G401 (cell line): ENCODE data around the gene MAN2C1. TPM values are rescaled to one million over a fixed set of nuclear protein-coding genes. Genes with fewer than 3 reads are reported as not detected.
"Not testable (repeated sequence)": the region's sequence is repeated elsewhere in the genome, so short reads cannot be mapped to it uniquely, and the experiment has no call there.

Source experiments
- DNase-seq: peaks from one replicate; pipeline ENCODE4 v3.0.0-alpha.2; 2015; ENCODE audit warnings: low spot score
- in situ Hi-C: cut with HindIII; loops from 2 replicates; pipeline ENCODE4 v1.10.0; 2016; ENCODE audit warnings: low sequenced_read_pairs, mixed read lengths
- total RNA-seq: library from RNA; depleted of rRNA; stranded (reverse); fragments of >200 nt; shearing (Covaris generic); gene quantifications from 2 replicates; pipeline ENCODE4 v1.2.3, GENCODE V29; 2014

The MAN2C1 gene
- total RNA-seq, 1 experiment from 2014 or later, result 59.1 TPM

- DNase-seq, result no peak
- in situ Hi-C loops, result no loop called here
Observed at GRCh38 chr15:75361989-75362641, 6.3 kb downstream of the MAN2C1 start.

- no peak for DNase-seq
- in situ Hi-C loops, result no loop called here
Observed at GRCh38 chr15:75361361-75361988, 6.9 kb downstream of the MAN2C1 start.

- DNase-seq, result no peak
- in situ Hi-C loops, result no loop called here
Observed at GRCh38 chr15:75360856-75361255, 7.6 kb downstream of the MAN2C1 start.

DNA sequence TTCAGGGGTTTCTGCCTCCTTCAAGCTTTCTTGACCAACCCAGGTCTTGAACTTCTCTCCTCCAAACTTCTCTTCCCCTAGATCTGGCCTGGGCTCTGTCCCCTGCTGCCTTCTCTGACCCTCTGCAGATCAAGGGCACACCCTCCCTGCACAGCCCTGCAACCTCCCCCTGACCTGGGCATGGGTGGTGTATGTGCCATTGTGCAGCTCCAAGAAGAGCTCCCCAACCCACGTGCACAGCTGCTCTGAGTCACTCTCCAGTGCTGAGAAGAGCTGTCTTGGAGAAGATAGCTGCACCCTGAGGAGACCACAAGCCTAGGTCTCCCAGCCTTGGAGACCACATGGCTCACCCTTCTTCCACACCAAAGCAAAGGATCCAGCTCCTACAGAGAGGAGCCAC is 8.0 kb downstream of the MAN2C1 start:
- in situ Hi-C loops, result no loop called here

DNA sequence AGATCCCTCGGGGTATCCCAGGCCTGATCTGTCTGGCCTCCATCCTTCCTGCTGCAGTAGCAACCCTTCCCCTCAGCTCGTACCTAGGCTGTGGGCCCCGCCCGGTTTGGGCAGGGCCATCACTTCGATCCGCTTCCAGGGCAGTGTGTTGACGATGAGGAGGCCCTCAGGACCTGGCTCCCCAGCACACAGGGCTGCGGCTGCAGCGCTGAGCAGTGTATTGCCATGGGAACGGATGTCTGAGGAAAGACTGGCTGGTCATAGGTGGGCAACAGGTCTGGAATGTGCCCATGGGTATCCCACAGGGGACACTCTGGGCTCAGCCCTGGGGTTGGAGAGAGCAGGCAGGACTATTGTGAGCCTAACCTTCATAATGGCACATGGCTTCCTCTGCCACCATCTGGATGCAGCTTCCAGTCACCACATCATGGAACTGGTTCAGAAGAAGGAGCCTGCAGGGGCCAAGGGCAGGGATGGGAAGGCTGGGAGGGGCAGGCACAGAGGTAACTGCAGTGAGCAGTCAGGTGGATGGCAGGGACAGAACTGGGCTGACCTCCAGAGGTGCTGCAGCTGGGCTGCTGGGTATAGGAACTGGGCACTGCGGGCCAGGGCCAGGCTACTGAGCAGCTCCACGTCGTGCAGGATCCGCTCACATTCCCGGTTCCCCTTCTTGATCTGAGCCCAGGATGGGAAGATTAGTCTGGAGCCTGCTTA is 8.7 kb downstream of the MAN2C1 start:
- in situ Hi-C loops, result no loop called here

More for the DNA sequence above, 8.0 kb downstream of the MAN2C1 start:
- DNase-seq, result no peak

GRCh38 chr15:75358771-75359536 is 9.5 kb downstream of the MAN2C1 start:
- in situ Hi-C loops, result no loop called here
- DNase-seq, result no peak

More for the DNA sequence above, 8.7 kb downstream of the MAN2C1 start:
- no peak for DNase-seq

GRCh38 chr15:75357976-75358673 is 10.3 kb downstream of the MAN2C1 start:
- DNase-seq, result no peak
- in situ Hi-C loops, result no loop called here

DNA sequence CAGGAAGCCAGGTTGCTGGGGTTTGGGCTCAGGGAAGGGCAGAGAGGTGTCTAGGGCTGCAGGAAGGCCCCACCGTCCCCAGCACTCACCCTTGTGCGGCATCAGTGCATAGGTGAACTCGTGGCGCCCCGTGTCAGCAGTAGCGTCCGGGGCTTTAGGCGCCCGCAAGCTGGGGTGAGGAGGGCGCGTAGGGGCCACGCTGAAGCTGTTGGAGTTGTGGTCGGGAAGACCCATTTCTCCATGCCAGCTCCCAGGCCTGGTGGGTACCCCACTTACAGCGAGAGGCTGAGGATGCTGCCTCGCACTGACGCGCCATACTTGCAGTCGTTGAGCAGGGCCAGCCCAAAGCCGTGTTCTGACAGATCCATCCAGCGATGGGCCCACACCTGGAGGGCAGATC is 11.9 kb downstream of the MAN2C1 start:
- DNase-seq, result no peak
- in situ Hi-C loops, result no loop called here

GRCh38 chr15:75356006-75356405 is 12.4 kb downstream of the MAN2C1 start:
- no peak for DNase-seq
- in situ Hi-C loops, result no loop called here

DNA sequence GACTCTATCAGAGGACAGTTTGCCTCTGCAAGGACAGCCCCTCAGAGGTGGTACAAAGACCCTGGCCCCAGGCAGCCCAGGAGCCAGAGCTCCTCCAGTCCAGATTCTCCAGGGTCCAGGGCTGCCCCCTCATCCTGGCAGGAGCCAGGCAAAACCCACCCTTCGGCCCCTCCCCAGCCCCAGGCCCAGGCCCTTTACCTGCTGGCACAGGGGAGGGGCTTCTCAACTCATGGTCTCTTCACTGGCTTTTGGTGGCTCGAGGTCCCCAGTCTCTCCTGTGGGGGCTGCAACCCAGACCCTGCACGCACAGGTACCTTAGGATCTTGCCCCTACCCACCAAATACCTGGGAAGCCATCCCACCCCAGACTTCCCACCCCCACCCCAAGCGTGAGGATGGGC is 13.0 kb downstream of the MAN2C1 start:
- in situ Hi-C loops, result no loop called here
- no peak for DNase-seq

- in situ Hi-C loops, result no loop called here
- no peak for DNase-seq
Observed at GRCh38 chr15:75354454-75354853, 14.0 kb downstream of the MAN2C1 start.

- no peak for DNase-seq
- in situ Hi-C loops, result no loop called here
Observed at GRCh38 chr15:75353604-75354003, 14.8 kb downstream of the MAN2C1 start.

DNA sequence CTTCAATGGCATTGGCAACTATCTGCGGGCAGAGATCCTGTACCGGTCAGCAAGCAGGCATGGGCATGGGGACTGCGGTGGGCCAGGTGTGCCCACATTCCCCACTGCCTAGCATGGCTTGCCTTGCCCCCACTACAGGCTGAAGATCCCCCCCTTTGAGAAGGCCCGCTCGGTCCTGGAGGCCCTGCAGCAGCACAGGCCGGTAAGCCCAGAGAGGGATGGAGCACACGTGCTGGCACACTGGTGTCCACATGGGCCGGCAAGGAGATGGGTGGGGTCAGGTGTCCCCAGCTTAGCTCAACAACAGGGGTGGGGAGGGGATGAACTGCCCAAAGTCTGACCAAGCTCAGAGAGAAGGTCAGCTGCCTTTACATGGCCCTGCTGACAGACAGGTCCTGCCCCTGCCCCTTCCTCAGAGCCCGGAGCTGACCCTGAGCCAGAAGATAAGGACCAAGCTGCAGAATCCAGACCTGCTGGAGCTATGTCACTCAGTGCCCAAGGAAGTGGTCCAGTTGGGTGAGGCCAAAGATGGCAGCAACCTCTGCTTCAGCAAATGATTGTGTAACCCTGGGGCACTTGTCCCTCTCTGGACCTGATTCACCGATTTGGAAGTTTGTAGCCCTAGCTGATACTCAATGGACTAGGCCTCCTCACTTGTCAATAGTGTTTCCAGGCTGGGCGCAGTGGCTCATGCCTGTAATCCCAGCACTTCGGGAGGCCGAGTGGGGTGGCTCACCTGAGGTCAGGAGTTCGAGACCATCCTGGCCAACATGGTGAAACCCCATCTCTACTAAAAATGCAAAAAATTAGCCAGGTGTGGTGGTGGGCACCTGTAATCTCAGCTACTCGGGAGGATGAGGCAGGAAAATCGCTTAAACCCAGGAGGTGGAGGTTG is 16.0 kb downstream of the MAN2C1 start:
- in situ Hi-C loops, result no loop called here
- no peak for DNase-seq

DNA sequence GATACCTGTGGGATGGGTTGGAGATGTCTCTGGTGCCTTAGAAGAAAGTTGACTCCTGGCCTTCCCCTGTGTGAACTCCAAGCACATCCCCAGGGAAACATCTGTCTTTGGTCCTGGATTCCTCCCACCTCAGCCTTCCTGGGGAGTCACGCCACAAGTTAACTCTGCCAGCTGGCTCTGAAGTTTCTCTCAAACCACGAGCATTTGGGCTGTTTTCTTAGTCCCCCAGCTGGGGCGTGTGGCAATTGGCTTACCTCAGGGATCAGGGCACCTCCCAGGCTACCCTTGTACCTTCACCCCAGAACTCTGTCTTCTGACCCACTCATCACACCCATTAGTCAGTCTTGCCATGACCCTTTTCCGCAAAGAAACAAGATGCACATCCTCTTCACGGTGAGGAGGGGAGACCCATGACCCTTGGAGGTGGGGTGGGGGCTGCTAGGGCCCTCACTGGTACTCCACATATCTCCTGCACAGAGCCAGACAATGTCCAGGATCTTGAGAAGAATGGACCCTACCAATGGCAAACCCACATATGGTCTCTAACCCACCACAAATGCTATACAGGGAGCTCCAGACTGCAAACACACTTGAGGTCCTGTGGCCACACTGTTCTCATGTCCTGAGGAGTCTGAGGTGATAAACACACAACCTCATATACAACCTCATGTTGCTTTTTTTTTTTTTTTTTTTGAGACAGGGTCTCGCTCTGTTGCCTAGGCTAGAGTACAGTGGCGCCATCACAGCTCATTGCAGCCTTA is 17.6 kb downstream of the MAN2C1 start:
- no peak for DNase-seq
- in situ Hi-C loops, result no loop called here

GRCh38 chr15:75349851-75350588 is 18.4 kb downstream of the MAN2C1 start:
- in situ Hi-C loops, result no loop called here
- DNase-seq, result no peak

DNA sequence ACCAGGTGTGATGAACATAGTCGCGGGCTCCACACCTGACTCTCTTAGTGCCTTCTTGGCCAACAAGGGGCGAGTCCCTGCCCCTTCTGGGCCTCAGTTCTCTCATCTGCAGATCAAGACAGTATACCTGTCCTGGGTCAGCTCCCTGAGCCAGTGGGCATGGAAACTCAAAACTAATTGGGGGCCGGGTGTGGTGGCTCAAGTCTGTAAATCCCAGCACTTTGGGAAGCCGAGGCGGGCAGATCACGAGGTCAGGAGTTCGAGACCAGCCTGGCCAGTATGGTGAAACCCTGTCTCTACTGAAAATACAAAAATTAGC is 19.1 kb downstream of the MAN2C1 start:
- DNase-seq, in situ Hi-C loops: not testable (repeated sequence)
